ENCODE data around the gene RFC3. TPM values are rescaled to one million over a fixed set of nuclear protein-coding genes. Genes with fewer than 3 reads are reported as not detected.

RFC3 gene
- polyA plus RNA-seq, 1 of the 3 experiments (the other 2 are of a cell fraction) = 15.8 TPM

- POLR2A ChIA-PET = no interaction called here
- H3K79me2 ChIP-seq (ENCODE audit: insufficient read depth) = no peaks in the 10 kb centered on the region
- TF ChIP-seq ELF1 (IDR thresholded peaks at IDR 0.05) (no peak), YY1 (IDR thresholded peaks at IDR 0.05; ENCODE audit: low read depth) (no peak), SMC3 (IDR thresholded peaks at IDR 0.05; ENCODE audit: low read depth, low read length) (no peak), SIN3A (IDR thresholded peaks at IDR 0.05; ENCODE audit: borderline replicate concordance, low read depth, low read length) (no peak), REST (IDR thresholded peaks at IDR 0.05; ENCODE audit: low read depth, low read length) (no peak), POLR2AphosphoS5 (IDR thresholded peaks at IDR 0.05; ENCODE audit: low read depth, low read length) (no peak), FOXM1 (IDR thresholded peaks at IDR 0.05; ENCODE audit: low read depth) (no peak), NFIC (IDR thresholded peaks at IDR 0.05; ENCODE audit: borderline replicate concordance) (no peak)
- no peaks in the 10 kb centered on the region for H3K27me3 ChIP-seq (ENCODE audit: insufficient read depth)
- no peak overlapping the region for H3K4me3 ChIP-seq (ENCODE audit: low read depth in 2 of 2, low read length in 1 of 2)
- H3K36me3 ChIP-seq (replicated peaks in 1 of 2; ENCODE audit: control insufficient read depth in 1 of 2, insufficient read depth in 2 of 2, low read length in 1 of 2) = no peaks in the 10 kb centered on the region
- CTCF ChIA-PET = interaction anchor here (1.0 kb wide), 1 partner anchor 11 kb away, joined by 3 read pairs; no protein-coding TSS in a partner anchor
- no peak overlapping the region for H3K9ac ChIP-seq
- H3K4me2 ChIP-seq = no peak overlapping the region
- H3F3A ChIP-seq (replicated peaks; ENCODE audit: insufficient read depth) = peaks cover 5% of the 10 kb centered on the region
- peaks cover 0 to 20% of the 10 kb centered on the region in 2 experiments; a peak in 2 of 4 replicates for H3K4me1 ChIP-seq (ENCODE audit: control insufficient read depth in 1 of 2, insufficient read depth in 2 of 2, low read depth in 1 of 2, low read length in 1 of 2)
- DNase-seq = no peak
- H3K9me3 ChIP-seq = no peaks in the 10 kb centered on the region
- no peak overlapping the region; the same call in 1 of the 2 replicates for H2AFZ ChIP-seq (ENCODE audit: low read depth)
- H3K27ac ChIP-seq (ENCODE audit: low read depth in 2 of 2, low read length in 1 of 2) = no peak overlapping the region; a peak in 1 of 4 replicates
- no peaks in the 10 kb centered on the region for H3K9me2 ChIP-seq
- H4K20me1 ChIP-seq (ENCODE audit: insufficient read depth) = no peaks in the 10 kb centered on the region
Observed at GRCh38 chr13:33882804-33883203, 64.9 kb downstream of the RFC3 start.

- no peaks in the 10 kb centered on the region for H3K79me2 ChIP-seq (ENCODE audit: insufficient read depth)
- H3K36me3 ChIP-seq (replicated peaks in 1 of 2; ENCODE audit: control insufficient read depth in 1 of 2, insufficient read depth in 2 of 2, low read length in 1 of 2) = no peaks in the 10 kb centered on the region
- H3K9me2 ChIP-seq = no peaks in the 10 kb centered on the region
- ChIA-PET POLR2A (interaction anchor here (0.6 kb wide), 1 partner anchor 61 kb away, joined by 3 read pairs; no protein-coding TSS in a partner anchor), CTCF (interaction anchor here (0.6 to 1.7 kb wide), 2 partner anchors 84 to 126 kb away, joined by 3 to 4 read pairs; no protein-coding TSS in a partner anchor)
- H3K27ac ChIP-seq (ENCODE audit: low read depth in 2 of 2, low read length in 1 of 2) = peak overlapping the region in 1 of 2 experiments; percentile 90; a peak in 2 of 4 replicates
- H3K9me3 ChIP-seq = no peaks in the 10 kb centered on the region
- H3F3A ChIP-seq (replicated peaks; ENCODE audit: insufficient read depth) = no peaks in the 10 kb centered on the region
- 78% methylated on average over 11 of the region's 11 CpGs for WGBS (ENCODE audit: low lambda C conversion rate)
- no peak for DNase-seq
- no peaks in the 10 kb centered on the region for H3K27me3 ChIP-seq (ENCODE audit: insufficient read depth)
- no peak overlapping the region for H3K9ac ChIP-seq
- H4K20me1 ChIP-seq (ENCODE audit: insufficient read depth) = no peaks in the 10 kb centered on the region
- TF ChIP-seq RCOR1 (IDR thresholded peaks at IDR 0.05; ENCODE audit: low read length) (peak; percentile 19; the same call in 1 of the 2 replicates), EP300 (IDR thresholded peaks at IDR 0.05; ENCODE audit: borderline replicate concordance in 1 of 2, low read depth in 1 of 2, low read length in 1 of 2) (peak in 1 of 2 experiments; percentile 89; a peak in 2 of 4 replicates), GATA2 (CRISPR knock-in tag; IDR thresholded peaks at IDR 0.05) (peak; percentile 67; the same call in 1 of the 2 replicates), IRF3 (IDR thresholded peaks at IDR 0.05; ENCODE audit: low read depth, low read length) (no peak)
- peaks cover 0 to 9% of the 10 kb centered on the region in 2 experiments; a peak in 2 of 4 replicates for H3K4me1 ChIP-seq (ENCODE audit: control insufficient read depth in 1 of 2, insufficient read depth in 2 of 2, low read depth in 1 of 2, low read length in 1 of 2)
- no peak overlapping the region for H3K4me2 ChIP-seq
- H3K4me3 ChIP-seq (ENCODE audit: low read depth in 2 of 2, low read length in 1 of 2) = no peak overlapping the region; a peak in 1 of 4 replicates
- no peak overlapping the region for H2AFZ ChIP-seq (ENCODE audit: low read depth)
Observed at GRCh38 chr13:33884531-33885220, 66.7 kb downstream of the RFC3 start.

Small RNA genes lying within 50 kb of the gene (small RNA-seq; reads per million reads assigned to genes)
- 0 reads per million in 7 experiments for gene RNU5A-4P

All from SK-N-SH (cell line).